Spleen (tissue), 11 donors: Measurements from ENCODE around the gene TCL1B. TPM values are rescaled to one million over a fixed set of nuclear protein-coding genes. Genes with fewer than 3 reads are reported as not detected.

ENCODE experiments used
- DNase-seq: peaks from one replicate; pipeline ENCODE4 v3.0.0-alpha.2; 2020
- H3K27ac ChIP-seq, 8 donors: fragments of 200-600 bp; sonication (generic) in 7 of 8; 1 replicate in 4 of 8; 2 replicates in 4 of 8; pipeline versions ENCODE4 v1.5.0 to v1.8.0; 2016 to 2021; ENCODE audit warnings: inconsistent platforms in 4 of 8, mild to moderate bottlenecking in 4 of 8, moderate library complexity in 1 of 8
- H3K27me3 ChIP-seq, 7 donors: fragments of 200-600 bp; sonication (generic) in 6 of 7; replicated peaks in 1 of 7; 1 replicate in 4 of 7; 2 replicates in 3 of 7; pipeline versions ENCODE4 v1.5.0 to v1.8.0; 2016 to 2021; ENCODE audit warnings: inconsistent platforms in 3 of 7, mild to moderate bottlenecking in 1 of 7
- H3K36me3 ChIP-seq, 6 donors: fragments of 200-600 bp; sonication (generic) in 5 of 6; 1 replicate in 4 of 6; 2 replicates in 2 of 6; pipeline versions ENCODE4 v1.5.0 to v1.8.0; 2016 to 2021; ENCODE audit warnings: inconsistent platforms in 2 of 6
- H3K4me1 ChIP-seq, 6 donors: fragments of 200-600 bp; sonication (generic) in 5 of 6; 1 replicate in 3 of 6; 2 replicates in 3 of 6; pipeline versions ENCODE4 v1.5.0 to v1.8.0; 2016 to 2021; ENCODE audit warnings: inconsistent platforms in 3 of 6
- H3K4me3 ChIP-seq, 8 donors: fragments of 200-600 bp; sonication (generic) in 7 of 8; 1 replicate in 4 of 8; 2 replicates in 4 of 8; pipeline versions ENCODE4 v1.5.0 to v1.8.0; 2016 to 2021; ENCODE audit warnings: inconsistent platforms in 4 of 8, mild to moderate bottlenecking in 4 of 8, moderate library complexity in 2 of 8
- H3K9me3 ChIP-seq, 8 donors: fragments of 200-600 bp; sonication (generic) in 7 of 8; 1 replicate in 4 of 8; 2 replicates in 4 of 8; pipeline versions ENCODE4 v1.5.0 to v1.8.0; 2016 to 2021; ENCODE audit warnings: inconsistent platforms in 4 of 8
- POLR2A ChIP-seq, 3 donors: fragments of 450-650 bp; IDR thresholded peaks; one replicate each; pipeline ENCODE4 v1.5.1; 2017; ENCODE audit warnings: antibody characterized with exemption in 3 of 3, mild to moderate bottlenecking in 1 of 3
- POLR2AphosphoS5 ChIP-seq, 3 donors: sonication (generic); formaldehyde crosslinking; IDR thresholded peaks; one replicate each; pipeline ENCODE4 v1.5.1; 2017; ENCODE audit warnings: antibody characterized with exemption in 3 of 3
- WGBS, 5 donors: extraction: QIAGEN DNeasy Blood & Tissue Kit in 3 of 5; methylation state at CpG; one replicate each; pipeline versions ENCODE4 v1.1.5 to v1.1.7; 2013 to 2018; 5-methylcytosine and 5-hydroxymethylcytosine counted together
- intact Hi-C: fragments of 100-400 bp; cut with DNase I; formaldehyde crosslinking; loops from one replicate; pipeline ENCODE4 v1.15.0; 2023; ENCODE audit warnings: low total_unique reads
- polyA plus RNA-seq, 3 donors: library from polyadenylated mRNA; stranded (reverse); fragments of 200-250 nt; gene quantifications; one replicate each; pipeline ENCODE4 v1.2.1, GENCODE V29; 2013
- small RNA-seq, 4 donors: library from RNA; depleted of rRNA; stranded (forward); fragments of <200 nt; gene quantifications; one replicate each; pipeline ENCODE3, GENCODE V24; 2016
- total RNA-seq, 7 donors: library from RNA; depleted of rRNA in 3 of 7; stranded (reverse); fragments of >200 nt in 3 of 7; fragmentation: NEBNext Ultra II Directional in 4 of 7; extraction: Animal tissue kit (Norgen Biotek cat#: 25700) in 4 of 7; gene quantifications; one replicate each; pipeline versions ENCODE4 v1.1.0 to v1.2.1, GENCODE V29; 2016 to 2021
- TF ChIP-seq, protein P1 (sequence below), 11 experiments: fragments of 200-600 bp in 7 of 11; fragments of 450-650 bp in 4 of 11; sonication (generic) in 4 of 11; IDR thresholded peaks in 8 of 11; conservative IDR thresholded peaks in 3 of 11; 1 replicate in 7 of 11; 2 replicates in 4 of 11; pipeline versions ENCODE4 v1.4.0 to v1.8.0; 2016 to 2021; ENCODE audit warnings: antibody characterized with exemption in 11 of 11, inconsistent platforms in 4 of 11, mild to moderate bottlenecking in 1 of 11
- donor health status: healthy with polysubstance abuse.
- donor health status: DM: no; HTN: no; CAD: no; lungs with moderate emphysema.
- donor health status: DM: no; HTN: no; CAD: no.
- donor health status: Bipolar disorder and iron deficiency.
- donor health status: healthy.
- donor health status: DM: no; HTN: no; CAD: no.
- donor health status: DM: yes; HTN: yes; CAD: no.

The TCL1B gene
- total and polyA plus RNA-seq, 10 donors: 0.22 to 3.8 (median 0.97) TPM; not detected in 1

DNA sequence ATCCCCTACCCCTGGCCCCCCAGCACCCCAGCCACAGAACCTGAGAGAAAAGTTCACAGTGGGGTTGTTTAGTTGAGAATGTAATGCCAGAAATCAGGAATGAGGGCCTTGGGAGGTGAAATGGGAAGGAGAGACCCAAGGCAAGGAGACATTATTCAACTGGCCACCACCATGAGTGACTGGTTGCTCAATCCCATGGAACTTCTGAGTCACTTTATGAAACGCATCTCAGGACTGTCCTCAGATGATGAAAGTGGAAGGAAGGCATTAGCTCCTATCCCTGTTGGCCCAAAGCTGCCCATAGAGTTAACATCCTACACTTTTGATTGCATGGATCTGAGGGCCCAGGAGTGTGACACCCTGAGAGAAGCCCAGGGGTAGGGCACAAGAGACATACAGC, 53.1 kb downstream of the TCL1B start:
- H3K9me3 ChIP-seq: peaks cover 0 to 16% (median 3%) of the 10 kb centered on the region in 8 donors
- H3K27me3 ChIP-seq: peaks cover 0 to 4% (median 0%) of the 10 kb centered on the region in 7 donors
- no peaks in the 10 kb centered on the region for H3K4me1 ChIP-seq
- no peak overlapping the region for H3K4me3 ChIP-seq
- no peak for TF ChIP-seq POLR2A (IDR thresholded peaks at IDR 0.05)
- TF ChIP-seq, protein P1, sequence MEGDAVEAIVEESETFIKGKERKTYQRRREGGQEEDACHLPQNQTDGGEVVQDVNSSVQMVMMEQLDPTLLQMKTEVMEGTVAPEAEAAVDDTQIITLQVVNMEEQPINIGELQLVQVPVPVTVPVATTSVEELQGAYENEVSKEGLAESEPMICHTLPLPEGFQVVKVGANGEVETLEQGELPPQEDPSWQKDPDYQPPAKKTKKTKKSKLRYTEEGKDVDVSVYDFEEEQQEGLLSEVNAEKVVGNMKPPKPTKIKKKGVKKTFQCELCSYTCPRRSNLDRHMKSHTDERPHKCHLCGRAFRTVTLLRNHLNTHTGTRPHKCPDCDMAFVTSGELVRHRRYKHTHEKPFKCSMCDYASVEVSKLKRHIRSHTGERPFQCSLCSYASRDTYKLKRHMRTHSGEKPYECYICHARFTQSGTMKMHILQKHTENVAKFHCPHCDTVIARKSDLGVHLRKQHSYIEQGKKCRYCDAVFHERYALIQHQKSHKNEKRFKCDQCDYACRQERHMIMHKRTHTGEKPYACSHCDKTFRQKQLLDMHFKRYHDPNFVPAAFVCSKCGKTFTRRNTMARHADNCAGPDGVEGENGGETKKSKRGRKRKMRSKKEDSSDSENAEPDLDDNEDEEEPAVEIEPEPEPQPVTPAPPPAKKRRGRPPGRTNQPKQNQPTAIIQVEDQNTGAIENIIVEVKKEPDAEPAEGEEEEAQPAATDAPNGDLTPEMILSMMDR (IDR thresholded peaks at IDR 0.05 in 8 of 11, conservative IDR thresholded peaks at IDR 0.05 in 3 of 11): no peak
- TF ChIP-seq POLR2AphosphoS5 (IDR thresholded peaks at IDR 0.05): no peak
- H3K36me3 ChIP-seq: no peaks in the 10 kb centered on the region
- WGBS, 5 donors: 75 to 86% (median 81%) methylated on average over 1 of the region's 1 CpG
- DNase-seq: no peak
- peak overlapping the region in 2 of 8 donors; percentile 17 to 74 for H3K27ac ChIP-seq
- intact Hi-C loops: no loop called here

DNA sequence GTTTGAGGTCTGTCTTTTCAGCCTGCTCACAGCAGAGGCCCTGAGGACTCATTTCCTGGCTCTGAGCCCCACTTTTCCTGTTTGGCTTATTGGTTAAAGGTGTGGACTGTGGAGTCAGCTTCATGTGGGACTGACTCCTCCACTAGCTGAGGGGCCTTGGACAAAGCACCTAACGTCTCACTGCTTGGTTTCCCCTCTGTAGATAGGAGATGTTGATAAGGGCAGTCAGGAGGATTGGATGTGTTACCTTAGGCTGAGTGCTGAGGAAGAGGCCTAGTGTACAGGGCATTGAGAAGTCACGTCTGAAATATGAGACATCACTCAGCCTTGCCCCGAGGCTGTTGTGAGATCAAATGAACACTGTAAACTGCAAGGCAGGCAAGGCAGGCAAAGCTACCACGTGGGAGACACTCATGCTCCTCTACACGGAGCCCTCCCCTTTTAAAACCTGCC, 54.8 kb downstream of the TCL1B start:
- 29 to 36% (median 33%) methylated on average over 5 of the region's 5 CpGs for WGBS, 5 donors
- intact Hi-C loops: no loop called here
- TF ChIP-seq, protein P1 (IDR thresholded peaks at IDR 0.05 in 8 of 11, conservative IDR thresholded peaks at IDR 0.05 in 3 of 11): no peak
- TF ChIP-seq POLR2A (IDR thresholded peaks at IDR 0.05) (no peak), POLR2AphosphoS5 (IDR thresholded peaks at IDR 0.05) (no peak)
- H3K27me3 ChIP-seq: no peaks in the 10 kb centered on the region
- no peak overlapping the region for H3K27ac ChIP-seq
- no peak for DNase-seq
- peaks cover 0 to 16% (median 3%) of the 10 kb centered on the region in 8 donors for H3K9me3 ChIP-seq
- no peak overlapping the region for H3K4me3 ChIP-seq
- H3K36me3 ChIP-seq: no peaks in the 10 kb centered on the region
- H3K4me1 ChIP-seq: no peaks in the 10 kb centered on the region

DNA sequence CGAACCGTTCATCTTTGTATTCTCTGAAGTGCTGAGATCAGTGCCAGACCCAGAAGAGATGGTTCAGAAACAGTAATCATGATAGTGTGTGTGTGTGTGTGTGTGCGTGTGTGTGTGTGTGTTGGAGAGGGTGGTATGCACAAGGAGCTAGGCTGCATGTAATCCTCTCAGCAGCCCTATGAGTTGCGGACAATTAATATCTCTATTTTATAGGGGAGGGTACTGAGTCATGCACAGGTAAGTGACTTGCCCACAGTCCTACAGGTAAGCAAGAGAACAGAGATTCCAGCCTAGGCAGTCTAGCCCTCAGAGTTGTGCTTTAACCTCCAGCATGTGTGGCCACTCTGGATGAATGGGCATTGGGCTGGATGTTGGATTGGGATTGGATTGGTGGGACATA, 55.6 kb downstream of the TCL1B start:
- 77 to 94% (median 88%) methylated on average over 4 of the region's 4 CpGs for WGBS, 5 donors
- intact Hi-C loops: no loop called here
- no peak for DNase-seq

More for the DNA sequence above, 55.6 kb downstream of the TCL1B start:
- Histone ChIP-seq H3K36me3 (no peaks in the 10 kb centered on the region), H3K4me1 (no peaks in the 10 kb centered on the region), H3K9me3 (peaks cover 0 to 16% (median 3%) of the 10 kb centered on the region in 8 donors), H3K27me3 (no peaks in the 10 kb centered on the region), H3K4me3 (no peak overlapping the region), H3K27ac (no peak overlapping the region)
- no peak for TF ChIP-seq POLR2AphosphoS5 (IDR thresholded peaks at IDR 0.05)
- no peak for TF ChIP-seq POLR2A (IDR thresholded peaks at IDR 0.05)
- TF ChIP-seq, protein P1 (IDR thresholded peaks at IDR 0.05 in 8 of 11, conservative IDR thresholded peaks at IDR 0.05 in 3 of 11): no peak

Small RNAs within 50 kb of the gene (small RNA-seq; reads per million reads assigned to genes)
- 0 reads per million in 4 donors for gene RF02193

Other genes starting within 250 kb of the TCL1B start
- gene SYNE3, start 169.8 kb upstream of the TCL1B start, total RNA-seq: 10 to 100 TPM; 26.8 to 34.5 (median 28.9) TPM
- gene SYNE3, start 169.8 kb upstream of the TCL1B start, polyA plus RNA-seq: 1 to 10 TPM; 1.4 to 5.2 (median 1.8) TPM
- gene GLRX5, start 151.4 kb upstream of the TCL1B start, total RNA-seq: 10 to 100 TPM; 18.2 to 48.4 (median 24.6) TPM
- gene GLRX5, start 151.4 kb upstream of the TCL1B start, polyA plus RNA-seq: 10 to 100 TPM; 24.4 to 37.3 (median 34.0) TPM
- gene TCL1A, start 27.7 kb downstream of the TCL1B start, total RNA-seq: 100 to 1,000 TPM in 1 of 7 donors, 10 to 100 TPM in 6; 28.0 to 117 (median 61.8) TPM
- gene TCL1A, start 27.7 kb downstream of the TCL1B start, polyA plus RNA-seq: 100 to 1,000 TPM in 1 of 3 donors, 10 to 100 TPM in 2; 12.8 to 520 (median 75.1) TPM
- under 1 TPM in 2 of 7 donors, not detected in 5; 0.68 to 0.69 TPM for gene TUNAR, start 190.4 kb downstream of the TCL1B start, total RNA-seq
- under 1 TPM; 0.03 to 0.35 (median 0.04) TPM for gene TUNAR, start 190.4 kb downstream of the TCL1B start, polyA plus RNA-seq